HG03442 (cell line): ENCODE measurements around the gene NT5DC2.
A peak's percentile ranks its signal among the peaks of the same experiment; 100 is the strongest.
"Not testable (repeated sequence)": the region's sequence is repeated elsewhere in the genome, so short reads cannot be mapped to it uniquely, and the experiment has no call there.

Experiments used
- ATAC-seq: cut with Tn5 transposase; IDR thresholded peaks from one replicate; pipeline ENCODE4 v1.9.1; 2021; ENCODE audit warnings: mild to moderate bottlenecking, moderate library complexity; ENCODE audit not compliant: unreplicated experiment

The NT5DC2 gene

GRCh38 chr3:52537726-52538421 is 4.2 kb upstream of the NT5DC2 start:
- ATAC-seq = no peak

GRCh38 chr3:52537165-52537620 is 3.5 kb upstream of the NT5DC2 start:
- ATAC-seq = no peak

GRCh38 chr3:52536369-52537164 is 2.9 kb upstream of the NT5DC2 start, which contains the start of gene UQCC5:
Gene UQCC5 (plus strand): TSS chr3:52536605. CDS start chr3:52536756, 151 bp downstream.
- ATAC-seq = peak; percentile 79

GRCh38 chr3:52536112-52536368 is 2.4 kb upstream of the NT5DC2 start:
- no peak for ATAC-seq

GRCh38 chr3:52535411-52536111 is 1.9 kb upstream of the NT5DC2 start:
- no peak for ATAC-seq

- ATAC-seq = no peak
Measured at GRCh38 chr3:52534281-52535183, 875 bp upstream of the NT5DC2 start.

GRCh38 chr3:52532838-52533622 is 627 bp downstream of the NT5DC2 start:
- ATAC-seq = no peak

- ATAC-seq = no peak
Measured at GRCh38 chr3:52532517-52532837, 1.2 kb downstream of the NT5DC2 start.

GRCh38 chr3:52531860-52532516 is 1.7 kb downstream of the NT5DC2 start:
- ATAC-seq = no peak

- no peak for ATAC-seq
Measured at GRCh38 chr3:52530918-52531826, 2.5 kb downstream of the NT5DC2 start.

- ATAC-seq = no peak
Measured at GRCh38 chr3:52529376-52530333, 4.0 kb downstream of the NT5DC2 start.

- ATAC-seq = no peak
Measured at GRCh38 chr3:52528586-52529375, 4.9 kb downstream of the NT5DC2 start.

- ATAC-seq = no peak
Measured at GRCh38 chr3:52527732-52528585, 5.7 kb downstream of the NT5DC2 start.

GRCh38 chr3:52527039-52527731 is 6.5 kb downstream of the NT5DC2 start:
- ATAC-seq = no peak

GRCh38 chr3:52526671-52527038 is 7.0 kb downstream of the NT5DC2 start:
- ATAC-seq = not testable (repeated sequence)
